CD4-positive, alpha-beta T cell treated with Interleukin-10 for 1 hour (primary cell): ENCODE results near the gene SH3TC1.

Experiments
- DNase-seq: peaks from one replicate; pipeline ENCODE4 v3.0.0-alpha.2; 2020

The SH3TC1 gene

GRCh38 chr4:8164194-8164565 lies 34.9 kb upstream of the SH3TC1 start:
- DNase-seq = no peak

DNA sequence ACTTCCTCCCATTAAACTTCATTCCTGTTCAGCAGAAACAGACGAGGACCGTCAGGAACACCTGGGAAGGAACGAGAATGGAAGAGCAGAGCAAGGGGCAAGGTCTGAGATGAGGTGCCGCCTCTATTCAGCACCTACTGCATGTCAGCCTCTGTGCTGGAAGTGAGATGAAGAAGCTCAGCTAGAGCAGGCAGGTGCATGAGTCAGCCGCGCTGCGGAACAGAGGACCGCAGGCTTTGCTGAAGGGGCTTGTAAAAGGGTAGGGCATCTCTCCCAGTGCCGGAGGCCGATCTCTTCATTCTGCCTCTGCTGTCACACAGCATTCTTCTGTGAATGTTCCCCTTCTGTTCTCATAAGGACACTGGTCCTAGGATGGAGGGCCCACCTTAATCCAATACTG lies 34.4 kb upstream of the SH3TC1 start:
- DNase-seq = no peak

DNA sequence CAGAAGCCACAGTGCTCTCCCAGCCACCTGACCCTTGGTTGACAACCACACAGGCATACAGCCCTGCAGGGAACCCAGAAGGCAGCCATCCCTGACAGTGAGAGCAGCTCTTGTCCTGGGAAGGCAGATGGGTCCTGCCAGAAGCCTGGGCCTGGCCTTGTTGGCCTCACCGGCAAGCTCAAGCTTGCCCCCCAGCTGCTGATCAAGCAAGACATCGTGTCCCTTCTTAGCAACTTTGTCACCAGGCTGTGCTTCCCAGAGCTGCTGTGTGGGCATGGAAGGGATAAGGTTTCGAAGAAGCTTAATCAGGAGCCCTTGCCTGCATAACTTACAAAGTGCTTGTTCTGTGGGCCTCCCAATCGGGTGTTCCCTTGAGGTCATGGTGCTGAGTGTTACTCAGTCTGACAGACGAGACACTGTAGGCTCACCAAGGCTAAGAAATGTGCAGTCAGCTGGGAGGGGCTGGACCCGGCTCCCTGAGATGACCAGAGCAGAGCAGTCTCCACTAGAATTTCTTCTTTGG lies 33.7 kb upstream of the SH3TC1 start:
- DNase-seq = no peak

DNA sequence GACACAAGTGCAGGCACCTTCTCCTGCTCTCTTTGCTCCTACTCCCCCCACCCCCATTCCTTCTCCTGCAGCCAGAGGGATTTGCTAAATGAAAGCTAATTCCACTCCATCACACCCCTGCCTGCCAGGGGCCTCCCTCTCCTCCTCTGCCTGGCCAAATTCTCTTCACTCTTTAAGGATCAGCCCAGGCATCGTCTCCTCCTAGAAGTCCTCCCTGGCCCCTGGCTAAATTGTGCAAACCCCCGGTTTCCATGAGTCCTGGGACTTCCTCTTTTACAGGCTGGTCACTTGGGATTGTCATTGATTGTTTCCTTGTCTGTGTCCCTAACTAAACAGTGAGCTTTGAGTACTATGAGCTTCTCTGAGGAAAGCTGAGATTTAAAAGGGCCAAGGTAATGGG lies 31.8 kb upstream of the SH3TC1 start:
- DNase-seq = no peak

GRCh38 chr4:8167815-8168214 lies 31.3 kb upstream of the SH3TC1 start:
- no peak for DNase-seq

- no peak for DNase-seq
Observed at GRCh38 chr4:8168232-8168631, 30.9 kb upstream of the SH3TC1 start.

DNA sequence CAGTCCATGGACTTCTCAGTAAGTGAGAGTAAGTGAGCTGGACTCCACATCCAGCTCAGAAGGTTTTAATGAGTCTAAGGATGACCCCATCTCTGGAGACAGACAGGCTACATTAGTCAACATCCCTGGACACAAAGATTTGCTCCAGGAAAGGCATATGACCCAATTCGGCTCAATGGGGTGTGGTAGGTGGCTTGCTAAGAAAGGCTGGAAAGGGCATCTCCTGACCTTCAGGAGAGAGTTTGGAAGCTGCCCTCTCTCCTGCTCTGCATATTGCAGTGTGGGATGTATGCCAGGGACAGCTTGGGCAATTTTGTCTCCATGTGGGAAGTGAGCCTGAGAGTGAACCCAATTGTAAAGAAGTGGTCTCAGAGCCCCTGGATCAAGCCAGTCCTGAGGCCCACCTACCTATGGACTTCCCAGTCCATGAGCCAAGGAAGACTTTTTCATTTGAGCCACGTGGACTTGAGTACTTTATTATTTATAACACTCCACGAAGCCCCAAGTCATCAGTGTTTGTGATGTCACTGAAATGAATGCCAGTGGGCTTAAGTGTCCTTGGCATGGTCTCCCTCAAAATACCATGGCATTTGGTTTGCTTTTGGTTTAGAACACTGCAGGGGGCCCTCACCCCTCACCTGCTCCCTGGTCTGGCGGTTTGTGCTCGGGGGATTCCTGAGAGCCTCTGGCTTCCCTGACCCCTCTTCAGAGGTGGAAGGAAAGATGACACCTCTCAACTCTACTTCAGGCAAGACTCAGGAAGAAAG lies 30.1 kb upstream of the SH3TC1 start:
- no peak for DNase-seq

GRCh38 chr4:8169763-8170162 lies 29.3 kb upstream of the SH3TC1 start:
- no peak for DNase-seq

DNA sequence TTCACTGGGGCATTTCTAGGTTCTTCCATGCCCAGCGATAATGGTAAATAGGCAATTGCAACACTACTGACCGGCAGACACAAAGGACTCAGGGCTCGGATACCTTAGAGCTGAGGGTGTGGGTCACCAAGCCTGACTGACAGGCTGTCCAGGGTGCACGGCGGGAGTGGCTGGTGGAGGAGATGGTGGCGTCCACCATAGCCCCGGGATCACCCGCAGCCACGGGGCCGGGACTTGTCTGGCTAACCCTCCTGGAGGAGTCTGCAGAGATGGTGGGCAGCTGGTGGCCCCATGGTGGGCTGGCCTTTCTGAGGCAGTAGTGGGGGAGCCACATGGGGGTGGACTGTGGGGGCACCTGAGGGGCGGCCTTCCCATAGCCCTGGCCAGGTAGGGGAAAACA lies 28.7 kb upstream of the SH3TC1 start:
- no peak for DNase-seq

DNA sequence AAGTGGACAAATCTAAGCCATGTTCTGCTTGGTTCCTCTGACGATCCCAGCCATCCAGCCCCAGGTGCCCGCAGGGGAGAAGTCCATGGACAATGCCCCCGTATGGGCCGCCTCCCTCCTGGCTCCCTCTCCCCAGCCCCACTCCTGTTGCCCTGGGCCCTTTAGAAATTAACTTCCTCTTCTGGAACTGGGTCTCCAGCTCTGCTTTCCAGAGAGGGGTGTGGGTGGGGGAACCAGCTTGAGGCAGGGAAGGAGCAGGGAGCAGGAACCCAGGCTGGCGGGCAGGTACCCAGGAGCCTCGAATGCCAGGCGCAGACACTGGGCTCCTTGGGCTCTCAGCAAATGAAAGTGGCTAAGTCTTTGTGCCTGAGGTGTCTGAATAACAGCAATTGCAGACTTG lies 27.8 kb upstream of the SH3TC1 start:
- no peak for DNase-seq

DNA sequence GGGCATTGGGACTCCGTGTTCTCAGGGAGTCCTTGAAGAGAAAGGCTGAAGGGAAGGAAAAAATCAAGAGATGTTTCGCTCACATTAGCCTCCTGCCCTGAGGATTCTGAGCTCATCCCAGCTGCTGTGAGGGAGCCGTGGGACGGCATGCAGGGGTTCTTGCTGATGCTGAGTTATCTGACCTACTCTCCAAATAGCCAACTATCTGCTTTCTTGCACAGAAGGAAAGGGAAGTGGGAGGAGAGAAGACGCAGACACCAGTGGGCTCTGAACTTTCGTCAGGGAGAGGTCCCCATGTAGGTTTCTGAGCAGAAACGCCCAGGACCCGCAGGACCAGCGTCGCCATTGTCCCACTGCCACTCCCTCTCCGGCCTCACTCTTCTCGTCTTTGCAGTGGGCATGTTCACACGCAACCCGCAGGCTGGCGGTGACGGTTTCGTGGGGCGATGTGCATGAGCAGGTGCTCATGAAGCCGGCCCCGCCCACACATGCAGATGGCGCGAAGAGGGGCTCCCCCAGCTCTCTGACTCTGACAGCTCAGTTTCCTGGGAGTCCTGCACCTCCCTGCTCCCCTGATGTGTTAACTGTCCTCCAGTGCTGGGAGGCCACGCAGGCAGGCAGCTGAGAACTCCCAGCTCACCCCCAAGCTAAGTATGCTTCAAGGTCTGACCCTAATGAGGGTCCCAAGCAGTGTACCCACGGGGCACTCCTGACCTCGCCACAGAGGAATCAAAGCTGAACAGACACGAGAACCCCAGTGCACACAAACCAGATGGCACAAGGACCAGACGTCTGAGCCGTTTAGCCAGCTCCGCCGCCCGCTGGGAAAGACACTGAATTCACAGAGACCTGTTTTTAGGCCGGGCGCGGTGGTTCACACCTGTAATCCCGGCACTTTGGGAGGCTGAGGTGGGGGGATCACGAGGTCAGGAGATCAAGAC lies 26.8 kb upstream of the SH3TC1 start:
- DNase-seq = no peak

GRCh38 chr4:8173492-8174242 lies 25.4 kb upstream of the SH3TC1 start:
- DNase-seq = no peak

DNA sequence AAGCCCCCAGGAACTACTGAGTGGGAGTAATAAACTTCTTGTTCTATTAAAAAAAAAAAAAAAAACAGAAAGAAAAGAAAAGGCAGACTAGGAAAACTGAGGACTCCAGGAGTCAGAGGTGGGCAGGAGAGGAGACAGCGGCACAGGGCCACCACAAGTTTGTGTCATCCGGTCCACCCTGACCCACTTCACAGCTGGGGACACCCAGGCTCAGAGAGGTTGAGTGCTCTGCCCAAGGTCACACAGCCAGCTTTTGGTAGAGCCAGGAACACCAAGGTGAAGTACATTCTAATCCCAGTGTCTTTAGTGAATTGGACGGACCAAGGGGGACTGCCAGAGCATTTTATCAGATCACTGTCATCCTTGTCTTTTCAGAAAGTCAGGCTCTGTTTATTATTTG lies 24.1 kb upstream of the SH3TC1 start:
- no peak for DNase-seq

- DNase-seq = no peak
Observed at GRCh38 chr4:8175686-8176085, 23.4 kb upstream of the SH3TC1 start.

DNA sequence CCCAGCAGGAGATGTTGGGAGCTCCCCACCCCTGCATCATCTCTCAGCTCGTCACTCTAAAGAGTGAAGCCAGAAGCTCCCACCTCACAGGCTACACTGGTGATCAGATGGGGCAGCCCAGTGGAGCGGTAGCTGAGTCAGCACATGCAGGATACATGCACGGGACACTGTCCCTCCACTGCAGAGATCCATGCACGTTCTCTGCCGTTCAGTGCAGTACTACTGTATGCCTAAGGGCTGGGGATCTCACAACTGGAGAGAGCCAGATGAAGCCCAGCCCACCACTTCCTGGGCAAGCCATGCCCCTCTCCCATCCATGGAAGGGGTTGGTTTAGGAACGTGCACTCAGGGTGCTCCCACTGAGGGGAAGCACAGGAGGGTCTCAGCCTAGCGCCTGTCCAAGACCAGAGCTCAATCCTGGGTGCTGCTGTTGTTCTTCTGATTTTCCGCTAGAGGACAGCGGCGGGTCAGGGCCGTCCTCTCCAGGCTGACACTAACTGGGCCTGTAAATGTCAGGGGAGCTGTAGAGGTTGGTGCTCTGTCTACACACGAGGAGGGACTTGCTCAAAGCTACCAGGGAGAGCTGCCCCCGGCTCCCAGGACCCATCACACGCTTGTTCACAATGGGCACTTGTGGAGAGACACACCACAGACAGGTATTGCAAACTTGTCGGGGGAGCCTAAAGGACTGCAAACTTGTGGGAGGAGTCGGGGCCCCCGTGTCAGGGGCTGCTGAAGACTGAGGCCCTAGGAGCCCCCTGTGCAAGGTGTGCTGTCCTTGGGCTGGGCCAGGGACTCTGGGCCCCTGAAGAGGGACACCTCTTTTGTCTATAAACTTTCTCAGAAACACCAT lies 22.3 kb upstream of the SH3TC1 start:
- DNase-seq = peak; percentile 49

DNA sequence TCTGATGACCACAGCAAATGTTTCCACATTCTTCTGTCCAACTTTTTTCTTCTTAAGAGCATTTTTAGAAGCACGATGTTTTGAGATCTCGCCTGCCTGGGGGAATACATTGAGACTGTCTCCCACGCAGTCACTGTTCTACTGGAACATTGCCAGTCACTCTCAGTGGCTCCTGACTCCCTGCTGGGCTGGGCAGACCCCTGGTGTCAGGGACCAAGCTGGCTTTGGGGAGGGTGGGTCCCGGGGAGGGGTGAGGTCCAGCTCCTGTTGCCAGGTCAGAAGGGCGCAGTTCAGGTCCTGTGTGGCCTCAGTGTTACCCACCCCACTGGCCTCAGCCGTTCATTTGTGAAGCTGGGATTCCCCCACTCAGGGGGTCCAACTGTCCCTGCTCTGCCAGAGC lies 21.5 kb upstream of the SH3TC1 start:
- DNase-seq = no peak

DNA sequence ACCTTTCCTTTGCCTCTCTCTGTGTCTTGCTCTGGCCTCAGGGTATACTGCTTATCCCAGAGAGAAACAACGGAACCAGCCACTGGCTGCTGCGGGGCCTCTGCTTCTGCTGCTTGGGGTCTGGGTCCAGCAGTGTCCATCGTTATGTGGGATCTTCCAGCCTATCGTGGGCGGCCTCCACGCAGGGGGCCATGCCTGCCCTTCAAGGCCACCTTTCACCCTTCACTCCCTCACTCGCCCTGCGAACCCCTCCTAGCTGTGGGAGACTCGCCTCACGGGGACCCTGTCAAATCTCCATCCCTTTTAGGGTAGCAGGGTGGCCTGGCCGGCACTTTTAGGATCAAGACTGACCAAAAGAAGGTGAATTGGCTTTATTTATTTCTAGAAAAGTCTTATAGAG lies 21.1 kb upstream of the SH3TC1 start:
- no peak for DNase-seq

GRCh38 chr4:8179074-8179473 lies 20.0 kb upstream of the SH3TC1 start:
- no peak for DNase-seq

GRCh38 chr4:8179771-8180170 lies 19.3 kb upstream of the SH3TC1 start:
- DNase-seq = no peak

DNA sequence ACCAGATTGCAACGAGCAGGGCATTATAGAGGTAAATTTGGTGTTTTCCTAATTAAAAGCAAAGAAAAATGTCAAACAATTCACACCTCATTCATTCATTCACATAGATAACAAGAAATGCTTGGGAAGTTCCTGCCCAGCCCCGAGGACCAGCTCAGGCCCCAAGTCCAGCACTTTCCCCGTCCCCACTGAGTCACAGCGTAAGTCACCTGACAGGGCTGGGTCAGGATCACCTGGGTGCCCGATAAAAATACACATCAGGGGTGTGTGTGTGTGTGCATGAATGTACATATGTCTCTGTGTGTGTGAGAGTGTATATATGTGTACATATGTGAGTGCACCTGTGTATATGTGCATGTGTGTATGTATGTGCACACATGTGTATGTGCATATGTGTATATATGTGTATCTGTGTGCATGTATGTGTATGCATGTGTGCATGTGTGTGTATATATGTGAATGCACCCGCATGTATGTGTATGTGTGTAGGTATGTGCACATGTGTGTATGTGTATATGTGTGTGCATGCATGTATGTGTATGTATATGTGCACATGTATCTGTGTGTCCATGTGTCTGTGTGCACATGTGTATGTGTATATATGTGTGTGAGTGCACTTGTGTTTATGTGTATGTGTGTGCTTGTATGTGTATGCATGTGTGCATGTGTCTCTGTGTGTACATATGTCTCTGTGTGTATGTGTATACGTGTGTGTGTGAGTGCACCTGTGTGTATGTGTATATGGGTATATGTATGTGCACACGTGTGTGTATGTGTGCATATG lies 18.6 kb upstream of the SH3TC1 start:
- DNase-seq = no peak

- DNase-seq = no peak
Observed at GRCh38 chr4:8181119-8181518, 18.0 kb upstream of the SH3TC1 start.

GRCh38 chr4:8181844-8182243 lies 17.2 kb upstream of the SH3TC1 start:
- no peak for DNase-seq
